DND-41 (cell line): ENCODE data around the gene NUP133.

Experiments
- CTCF ChIP-seq: IDR thresholded peaks from 2 replicates; pipeline ENCODE4 v1.5.1; 2012; ENCODE audit warnings: borderline replicate concordance, low read length, moderate library complexity, mild to moderate bottlenecking; ENCODE audit not compliant: poor library complexity, severe bottlenecking; ENCODE audit errors: extremely low read depth
- EZH2 ChIP-seq: IDR thresholded peaks from 3 replicates; pipeline ENCODE4 v1.6.1; 2012; ENCODE audit warnings: borderline replicate concordance, low read depth, mild to moderate bottlenecking, moderate library complexity, low read length, inconsistent platforms; ENCODE audit not compliant: severe bottlenecking

GRCh38 chr1:229408458-229409037 is 99.6 kb downstream of the NUP133 start:
- TF ChIP-seq CTCF (no peak), EZH2 (no peak)
